GM21529 (cell line): ENCODE measurements around the gene ALG12.

ENCODE experiments used
- ATAC-seq: cut with Tn5 transposase; IDR thresholded peaks from one replicate; pipeline ENCODE4 v1.9.1; 2021; ENCODE audit not compliant: unreplicated experiment

ALG12 gene

DNA sequence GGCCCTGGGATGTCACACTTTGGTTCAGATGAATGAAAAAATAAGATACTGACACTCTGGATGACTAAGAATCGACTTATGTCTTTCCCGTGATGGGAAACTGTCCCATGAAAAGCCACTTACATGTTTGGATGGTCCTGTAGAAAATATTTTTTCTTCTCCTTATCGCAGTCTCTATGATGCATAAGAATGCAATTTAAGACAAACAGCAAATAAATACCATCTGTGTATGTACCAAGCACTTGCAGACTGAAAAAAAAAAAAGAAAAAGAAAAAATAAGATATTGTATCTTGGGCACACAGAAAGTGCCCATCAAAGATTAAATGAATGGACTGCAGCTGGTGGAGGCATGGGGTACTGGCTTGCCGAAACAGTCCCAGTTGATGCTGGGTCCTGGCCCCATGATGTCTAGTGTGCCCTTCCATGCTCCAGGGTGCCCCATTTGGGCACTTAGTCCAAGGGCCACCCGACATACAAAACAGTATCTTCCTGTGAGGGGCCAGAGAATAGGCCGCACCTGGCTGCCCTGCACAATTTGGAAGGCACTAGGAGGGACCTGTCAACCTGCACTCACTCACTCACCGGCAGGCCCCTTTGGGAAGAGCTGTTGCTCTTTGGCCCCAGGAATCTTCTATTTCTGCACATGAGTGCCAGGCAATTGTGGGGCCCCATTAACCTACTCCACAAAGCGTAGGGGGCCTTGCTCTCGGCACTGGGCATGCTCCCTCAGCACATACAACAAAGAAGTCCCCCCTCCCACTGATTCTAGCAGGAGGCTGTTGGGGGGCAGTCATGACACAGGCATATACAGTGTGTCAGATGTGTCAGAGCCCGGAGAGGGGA lies 67.1 kb downstream of the ALG12 start:
- no peak for ATAC-seq
